ENCODE data around the gene SPRED2.

Gene SPRED2

GRCh38 chr2:65402780-65403528 is 29.4 kb downstream of the SPRED2 start:
- no peak for TF ChIP-seq EZH2 (IDR thresholded peaks at IDR 0.05; ENCODE audit: borderline replicate concordance, low read depth, low read length, severe bottlenecking)
- TF ChIP-seq, protein P1, sequence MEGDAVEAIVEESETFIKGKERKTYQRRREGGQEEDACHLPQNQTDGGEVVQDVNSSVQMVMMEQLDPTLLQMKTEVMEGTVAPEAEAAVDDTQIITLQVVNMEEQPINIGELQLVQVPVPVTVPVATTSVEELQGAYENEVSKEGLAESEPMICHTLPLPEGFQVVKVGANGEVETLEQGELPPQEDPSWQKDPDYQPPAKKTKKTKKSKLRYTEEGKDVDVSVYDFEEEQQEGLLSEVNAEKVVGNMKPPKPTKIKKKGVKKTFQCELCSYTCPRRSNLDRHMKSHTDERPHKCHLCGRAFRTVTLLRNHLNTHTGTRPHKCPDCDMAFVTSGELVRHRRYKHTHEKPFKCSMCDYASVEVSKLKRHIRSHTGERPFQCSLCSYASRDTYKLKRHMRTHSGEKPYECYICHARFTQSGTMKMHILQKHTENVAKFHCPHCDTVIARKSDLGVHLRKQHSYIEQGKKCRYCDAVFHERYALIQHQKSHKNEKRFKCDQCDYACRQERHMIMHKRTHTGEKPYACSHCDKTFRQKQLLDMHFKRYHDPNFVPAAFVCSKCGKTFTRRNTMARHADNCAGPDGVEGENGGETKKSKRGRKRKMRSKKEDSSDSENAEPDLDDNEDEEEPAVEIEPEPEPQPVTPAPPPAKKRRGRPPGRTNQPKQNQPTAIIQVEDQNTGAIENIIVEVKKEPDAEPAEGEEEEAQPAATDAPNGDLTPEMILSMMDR (IDR thresholded peaks at IDR 0.05; ENCODE audit: borderline replicate concordance, extremely low read depth, low read length, poor library complexity, severe bottlenecking): no peak
- no peak overlapping the region for H3K4me2 ChIP-seq (ENCODE audit: insufficient read depth, low read length)
- H3K9ac ChIP-seq (ENCODE audit: low read depth, low read length): no peak overlapping the region
- H2AFZ ChIP-seq (ENCODE audit: low read depth, low read length): no peak overlapping the region
- no peak overlapping the region for H3K4me3 ChIP-seq (ENCODE audit: low read depth in 1 of 2, low read length in 2 of 2)
- peaks cover 66% of the 10 kb centered on the region for H4K20me1 ChIP-seq (ENCODE audit: insufficient read depth, low read length)
- no peaks in the 10 kb centered on the region for H3K27me3 ChIP-seq (ENCODE audit: insufficient read depth, low read length, poor library complexity)
- no peaks in the 10 kb centered on the region for H3K9me3 ChIP-seq (ENCODE audit: insufficient read depth, low read length, severe bottlenecking)
- H3K36me3 ChIP-seq (ENCODE audit: insufficient read depth, low read length): no peaks in the 10 kb centered on the region
- peaks cover 31% of the 10 kb centered on the region for H3K4me1 ChIP-seq (ENCODE audit: insufficient read depth, low read length)
- no peak for DNase-seq
- H3K79me2 ChIP-seq (ENCODE audit: insufficient read depth, low read length): peaks cover 95% of the 10 kb centered on the region
- ATAC-seq (ENCODE audit: insufficient read depth, low read depth): no peak
- H3K27ac ChIP-seq (ENCODE audit: low read length): no peak overlapping the region

GRCh38 chr2:65402323-65402722 is 30.1 kb downstream of the SPRED2 start:
- Histone ChIP-seq H2AFZ (ENCODE audit: low read depth, low read length) (no peak overlapping the region), H3K9me3 (ENCODE audit: insufficient read depth, low read length, severe bottlenecking) (no peaks in the 10 kb centered on the region), H3K4me2 (ENCODE audit: insufficient read depth, low read length) (no peak overlapping the region), H3K27ac (ENCODE audit: low read length) (no peak overlapping the region), H3K36me3 (ENCODE audit: insufficient read depth, low read length) (no peaks in the 10 kb centered on the region), H3K27me3 (ENCODE audit: insufficient read depth, low read length, poor library complexity) (no peaks in the 10 kb centered on the region), H3K9ac (ENCODE audit: low read depth, low read length) (no peak overlapping the region), H3K4me1 (ENCODE audit: insufficient read depth, low read length) (peaks cover 30% of the 10 kb centered on the region), H4K20me1 (ENCODE audit: insufficient read depth, low read length) (peaks cover 66% of the 10 kb centered on the region), H3K4me3 (ENCODE audit: low read depth in 1 of 2, low read length in 2 of 2) (no peak overlapping the region), H3K79me2 (ENCODE audit: insufficient read depth, low read length) (peaks cover 95% of the 10 kb centered on the region)
- TF ChIP-seq EZH2 (IDR thresholded peaks at IDR 0.05; ENCODE audit: borderline replicate concordance, low read depth, low read length, severe bottlenecking): no peak
- TF ChIP-seq, protein P1 (IDR thresholded peaks at IDR 0.05; ENCODE audit: borderline replicate concordance, extremely low read depth, low read length, poor library complexity, severe bottlenecking): no peak
- ATAC-seq (ENCODE audit: insufficient read depth, low read depth) (no peak), DNase-seq (no peak)

GRCh38 chr2:65397122-65397521 is 35.3 kb downstream of the SPRED2 start:
- peaks cover 13% of the 10 kb centered on the region; the same call in 1 of the 2 replicates for H3K4me1 ChIP-seq (ENCODE audit: insufficient read depth, low read length)
- H3K4me2 ChIP-seq (ENCODE audit: insufficient read depth, low read length): no peak overlapping the region
- H3K27ac ChIP-seq (ENCODE audit: low read length): no peak overlapping the region; the same call in 1 of the 2 replicates
- H3K27me3 ChIP-seq (ENCODE audit: insufficient read depth, low read length, poor library complexity): no peaks in the 10 kb centered on the region
- peaks cover 68% of the 10 kb centered on the region for H4K20me1 ChIP-seq (ENCODE audit: insufficient read depth, low read length)
- H3K9me3 ChIP-seq (ENCODE audit: insufficient read depth, low read length, severe bottlenecking): no peaks in the 10 kb centered on the region
- H2AFZ ChIP-seq (ENCODE audit: low read depth, low read length): no peak overlapping the region
- peak; percentile 74 for ATAC-seq (ENCODE audit: insufficient read depth, low read depth)
- H3K9ac ChIP-seq (ENCODE audit: low read depth, low read length): no peak overlapping the region
- no peak overlapping the region for H3K4me3 ChIP-seq (ENCODE audit: low read depth in 1 of 2, low read length in 2 of 2)
- TF ChIP-seq, protein P1 (IDR thresholded peaks at IDR 0.05; ENCODE audit: borderline replicate concordance, extremely low read depth, low read length, poor library complexity, severe bottlenecking): no peak
- no peak for TF ChIP-seq EZH2 (IDR thresholded peaks at IDR 0.05; ENCODE audit: borderline replicate concordance, low read depth, low read length, severe bottlenecking)
- no peak for DNase-seq
- H3K36me3 ChIP-seq (ENCODE audit: insufficient read depth, low read length): no peaks in the 10 kb centered on the region
- peaks cover 97% of the 10 kb centered on the region for H3K79me2 ChIP-seq (ENCODE audit: insufficient read depth, low read length)

Measured in DND-41 (cell line).